Epithelial cell of prostate (primary cell): Measurements from ENCODE around the gene PKDREJ.
"Not testable (repeated sequence)": the region's sequence is repeated elsewhere in the genome, so short reads cannot be mapped to it uniquely, and the experiment has no call there.

Experiments used
- DNase-seq: peaks from one replicate; pipeline ENCODE4 v3.0.0-alpha.2; 2011; ENCODE audit warnings: low read depth, low spot score
- H3K27ac ChIP-seq: fragments of 450-650 bp; 2 replicates; pipeline ENCODE4 v1.5.1; 2017; ENCODE audit warnings: mild to moderate bottlenecking

The PKDREJ gene, protein sequence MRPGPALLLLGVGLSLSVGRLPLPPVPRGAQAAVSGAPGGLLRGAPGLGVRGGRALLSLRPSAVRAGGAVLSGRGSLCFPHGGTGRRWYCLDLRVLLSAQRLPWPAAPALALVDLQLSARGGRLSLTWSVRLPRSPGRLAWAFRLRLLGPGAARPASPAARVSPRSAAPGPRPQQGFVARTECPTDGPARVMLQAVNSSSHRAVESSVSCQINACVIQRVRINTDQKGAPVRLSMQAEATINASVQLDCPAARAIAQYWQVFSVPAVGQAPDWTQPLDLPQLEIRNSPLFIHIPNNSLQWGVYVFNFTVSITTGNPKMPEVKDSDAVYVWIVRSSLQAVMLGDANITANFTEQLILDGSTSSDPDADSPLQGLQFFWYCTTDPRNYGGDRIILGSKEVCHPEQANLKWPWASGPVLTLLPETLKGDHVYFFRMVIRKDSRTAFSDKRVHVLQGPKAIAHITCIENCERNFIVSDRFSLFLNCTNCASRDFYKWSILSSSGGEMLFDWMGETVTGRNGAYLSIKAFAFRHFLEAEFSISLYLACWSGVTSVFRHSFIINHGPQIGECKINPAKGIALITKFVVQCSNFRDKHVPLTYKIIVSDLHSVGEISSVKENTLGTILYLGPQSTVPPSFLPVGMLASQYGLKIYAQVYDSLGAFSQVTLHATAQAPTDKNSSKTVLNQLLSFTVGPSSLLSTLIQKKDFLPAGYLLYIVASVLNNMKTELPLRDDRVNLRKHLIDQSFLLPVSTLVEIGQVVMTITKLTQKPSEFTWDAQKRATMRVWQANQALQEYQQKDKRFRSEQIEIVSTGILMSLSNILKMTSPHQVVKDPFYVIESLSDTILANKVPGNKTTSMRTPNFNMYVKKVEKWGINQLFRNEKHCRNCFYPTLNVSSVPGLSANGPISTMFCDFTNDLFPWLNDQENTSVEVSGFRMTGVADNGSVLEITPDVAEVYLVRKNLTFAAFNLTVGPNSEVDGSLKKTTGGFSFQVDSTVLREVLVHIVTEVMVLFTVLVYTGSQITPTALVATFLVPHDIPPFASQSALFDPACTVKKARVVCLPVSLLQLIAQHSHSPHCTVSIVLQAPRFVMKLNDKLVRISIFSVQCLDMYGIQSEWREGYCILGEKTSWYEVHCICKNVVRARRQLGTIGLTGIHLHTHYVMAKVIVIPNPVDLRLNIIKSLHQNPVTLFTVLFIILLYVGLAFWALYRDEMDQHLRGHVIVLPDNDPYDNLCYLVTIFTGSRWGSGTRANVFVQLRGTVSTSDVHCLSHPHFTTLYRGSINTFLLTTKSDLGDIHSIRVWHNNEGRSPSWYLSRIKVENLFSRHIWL (N-terminal part only)

DNA sequence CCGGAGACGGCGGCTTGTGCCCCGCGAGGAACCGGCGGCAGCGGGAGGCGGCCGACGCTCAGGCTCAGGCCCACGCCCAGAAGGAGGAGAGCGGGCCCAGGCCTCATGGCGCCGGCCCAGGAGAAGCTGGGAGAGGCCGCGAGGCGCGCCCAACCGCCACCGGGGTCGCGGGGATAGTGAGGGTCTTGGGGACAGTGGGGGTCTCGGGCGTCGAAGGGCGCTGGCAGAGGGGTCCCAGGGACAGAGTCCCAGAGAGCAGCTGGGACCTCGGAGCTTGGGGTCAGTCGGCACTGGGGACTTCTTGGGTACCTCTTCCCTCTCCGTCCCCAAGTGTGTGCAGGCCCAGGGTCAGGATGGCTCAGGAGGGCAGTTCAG is at the start of gene PKDREJ:
TSS of gene PKDREJ (minus strand) at position 128 of the 375 bp plus-strand sequence. CDS start at position 107, 21 bp downstream.
- DNase-seq, result no peak

DNA sequence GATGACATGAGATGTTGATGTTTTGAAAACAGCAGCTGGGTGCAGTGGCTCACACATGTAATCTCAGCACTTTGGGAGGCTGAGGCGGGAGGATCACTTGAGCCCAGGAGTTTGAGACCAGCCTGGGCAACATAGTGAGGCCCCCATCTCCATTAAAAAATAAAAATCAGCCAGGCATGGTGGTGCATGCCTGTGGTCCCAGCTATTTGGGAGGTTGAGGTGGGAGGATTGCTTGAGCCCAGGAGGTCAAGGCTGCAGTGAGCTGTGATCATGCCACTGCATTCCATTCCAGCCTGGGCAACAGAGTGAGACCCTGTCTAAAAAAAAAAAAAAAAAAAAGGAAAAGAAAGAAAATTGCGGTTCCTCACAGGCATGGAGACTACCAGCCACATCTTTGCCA is 49.7 kb upstream of the PKDREJ start:
- DNase-seq, H3K27ac ChIP-seq: not testable (repeated sequence)

More for the DNA sequence above, at the start of gene PKDREJ:
- H3K27ac ChIP-seq, result no peak within 1 kb of the TSS

DNA sequence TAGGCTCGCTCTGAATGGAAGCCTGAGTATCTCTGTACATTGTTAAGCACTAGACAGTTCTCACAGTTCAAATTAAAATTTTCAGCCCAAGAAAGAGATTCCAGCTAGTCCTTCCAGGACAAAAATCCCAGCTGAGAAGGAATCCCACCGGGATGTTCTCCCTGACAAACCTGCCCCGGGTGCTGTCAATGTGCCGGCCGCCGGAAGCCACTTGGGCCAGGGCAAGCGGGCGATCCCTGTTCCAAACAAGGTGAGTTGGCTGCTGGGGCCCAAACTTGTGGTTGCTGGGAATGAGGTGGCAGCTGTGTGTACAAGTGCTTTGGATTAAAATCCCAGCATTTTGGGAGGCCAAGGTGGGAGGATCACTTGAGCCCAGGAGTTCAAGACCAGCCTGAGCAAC is 48.9 kb upstream of the PKDREJ start:
- H3K27ac ChIP-seq, result no peak overlapping the region
- no peak for DNase-seq

DNA sequence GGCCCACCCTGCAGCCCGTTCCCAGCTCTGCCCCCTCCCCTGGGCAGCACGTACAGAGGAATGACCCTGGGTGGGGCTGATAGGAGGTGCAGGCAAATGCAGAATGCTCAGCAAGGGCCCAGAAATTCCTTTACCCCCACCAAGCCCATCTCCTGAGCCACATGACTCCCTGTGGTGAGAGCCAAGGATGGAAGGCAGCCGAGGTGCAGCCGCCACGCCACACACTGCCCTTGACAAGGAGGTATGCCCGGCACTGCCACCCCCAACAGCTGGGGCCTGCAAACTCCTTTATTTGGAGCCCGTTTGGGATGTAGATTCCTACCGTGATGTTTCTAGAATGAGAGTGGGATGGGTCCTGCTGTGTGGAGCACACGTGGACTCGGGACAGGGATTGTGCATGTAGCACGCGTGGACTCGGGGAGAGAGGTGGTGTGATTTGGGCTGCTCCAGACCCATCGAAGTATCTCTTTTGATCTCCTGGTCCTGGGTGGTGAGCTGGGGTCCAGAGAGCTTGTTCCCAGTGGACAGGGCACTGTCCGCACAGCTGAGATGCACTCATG is 46.5 kb upstream of the PKDREJ start:
- no peak for DNase-seq
- H3K27ac ChIP-seq, result no peak overlapping the region

DNA sequence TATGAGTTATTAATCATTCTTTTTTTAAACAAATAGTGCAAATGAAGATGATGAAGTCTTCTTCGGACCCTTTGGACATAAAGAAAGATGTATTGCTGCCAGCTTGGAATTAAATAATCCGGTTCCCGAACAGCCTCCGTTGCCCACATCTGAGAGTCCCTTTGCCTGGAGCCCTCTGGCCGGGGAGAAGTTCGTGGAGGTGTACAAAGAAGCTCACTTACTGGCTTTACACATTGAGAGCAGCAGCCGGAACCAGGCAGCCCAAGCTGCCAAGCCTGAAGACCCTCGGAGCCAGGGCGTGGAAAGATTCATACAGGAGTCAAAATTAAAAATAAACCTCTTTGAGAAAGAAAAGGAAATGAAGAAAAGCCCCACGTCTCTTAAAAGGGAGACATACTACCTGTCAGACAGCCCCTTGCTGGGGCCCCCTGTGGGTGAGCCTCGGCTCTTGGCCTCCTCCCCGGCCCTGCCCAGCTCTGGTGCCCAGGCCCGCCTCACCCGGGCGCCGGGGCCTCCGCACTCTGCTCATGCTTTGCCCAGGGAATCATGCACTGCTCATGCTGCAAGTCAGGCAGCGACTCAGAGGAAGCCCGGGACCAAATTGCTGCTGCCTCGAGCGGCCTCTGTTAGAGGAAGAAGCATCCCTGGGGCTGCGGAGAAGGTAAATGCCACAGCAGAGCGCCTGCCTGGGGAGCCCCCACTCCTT is 45.3 kb upstream of the PKDREJ start:
- H3K27ac ChIP-seq, result peak overlapping the region; percentile 9
- no peak for DNase-seq

DNA sequence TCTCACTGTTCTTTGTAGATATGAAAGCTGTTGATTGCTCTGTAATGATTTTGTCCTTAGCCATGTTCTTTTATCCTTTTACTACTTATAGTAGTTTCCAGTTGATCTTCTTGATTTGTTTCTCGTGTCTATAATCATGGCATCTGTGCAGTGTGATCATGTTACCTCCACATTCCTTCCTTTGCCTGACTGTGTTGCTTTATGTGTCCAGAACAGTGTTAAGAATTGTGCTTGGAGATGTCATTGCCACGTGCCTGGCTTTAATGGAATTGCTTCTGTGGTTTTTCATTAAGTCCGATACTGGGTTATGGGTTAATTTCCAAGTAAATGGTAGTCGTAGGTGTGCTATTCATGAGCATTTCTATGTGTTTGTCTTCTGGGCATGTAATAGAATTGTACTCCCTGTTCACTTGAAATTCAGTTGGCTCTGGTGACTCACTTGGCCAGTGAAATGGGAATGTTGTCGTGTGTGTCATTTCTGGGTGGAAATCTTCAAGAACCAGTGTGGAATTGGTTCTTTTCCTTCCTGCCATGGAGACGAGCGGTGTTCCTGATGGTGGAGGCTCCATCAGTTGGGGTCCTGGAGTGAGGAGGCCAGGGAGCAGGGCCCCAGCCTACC is 40.3 kb upstream of the PKDREJ start:
- H3K27ac ChIP-seq, result no peak overlapping the region
- DNase-seq, result no peak

DNA sequence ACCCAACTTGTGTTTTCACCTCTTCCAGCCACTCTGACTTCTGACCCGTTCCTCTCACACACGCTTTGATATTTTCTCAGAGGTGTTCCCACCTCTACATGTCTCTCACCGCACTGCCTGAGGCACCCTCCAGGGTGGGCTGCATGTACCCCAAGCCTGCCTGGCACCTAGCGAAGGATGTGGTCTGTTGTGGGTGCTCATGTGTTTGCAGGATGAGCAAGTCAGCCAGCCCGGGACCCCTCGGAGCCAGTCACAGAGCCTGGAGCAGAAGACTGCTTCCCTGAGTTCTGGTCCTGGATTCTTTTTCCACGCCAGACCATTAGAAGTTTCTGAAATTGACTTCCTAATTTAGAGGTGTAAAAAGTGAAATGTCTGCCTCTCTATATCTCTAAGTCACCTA is 37.3 kb upstream of the PKDREJ start:
- no peak for DNase-seq
- no peak overlapping the region for H3K27ac ChIP-seq

DNA sequence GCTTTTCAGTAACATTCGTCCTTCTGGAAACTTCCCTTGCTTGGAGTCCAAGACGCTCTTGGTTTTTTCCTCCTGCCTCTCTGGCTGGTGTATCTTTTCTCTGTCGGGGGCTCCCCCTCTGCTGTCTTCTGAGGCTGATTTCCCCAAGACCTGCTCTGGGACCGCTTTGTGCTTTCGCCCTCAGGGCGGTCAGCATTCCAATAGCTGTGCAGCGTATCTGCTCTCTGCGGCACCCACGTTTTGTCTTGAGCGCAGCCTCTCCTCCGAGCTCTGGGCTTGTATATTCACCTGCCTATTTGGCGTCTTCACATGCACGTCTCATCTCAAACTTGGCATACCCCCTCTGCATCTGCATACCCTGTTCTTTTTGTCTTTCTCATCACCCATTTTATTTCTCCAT is 36.0 kb upstream of the PKDREJ start:
- H3K27ac ChIP-seq, result no peak overlapping the region

DNA sequence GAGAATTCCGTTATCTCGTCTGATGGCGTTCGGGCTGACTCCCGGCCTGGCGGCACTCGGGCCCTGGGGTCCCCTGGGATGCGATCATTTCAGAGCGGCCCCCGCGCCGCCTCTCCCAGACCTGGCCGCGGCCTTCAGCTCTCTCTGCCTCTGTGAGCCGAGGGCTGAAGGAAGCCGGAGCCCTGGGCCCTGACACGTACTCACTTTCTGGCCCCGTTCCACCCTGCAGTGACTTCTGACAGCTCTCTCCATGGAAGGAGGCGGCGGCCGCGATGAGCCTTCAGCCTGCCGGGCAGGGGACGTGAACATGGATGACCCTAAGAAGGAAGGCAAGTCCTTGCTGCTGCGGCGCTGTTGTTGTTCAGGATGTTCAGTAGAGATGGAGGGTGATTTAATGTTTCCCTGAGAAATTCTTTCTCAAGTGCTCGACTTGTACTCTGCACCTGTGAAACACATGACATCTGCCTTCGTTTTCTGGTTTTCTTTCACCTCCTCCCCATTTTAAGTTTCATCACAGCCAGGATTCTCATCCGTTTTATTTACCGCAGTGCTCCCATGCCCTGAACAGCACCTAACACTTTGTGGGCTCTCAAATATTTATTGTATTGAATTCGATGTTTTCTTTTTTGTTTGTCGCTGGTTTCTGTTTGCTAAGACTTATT is 34.1 kb upstream of the PKDREJ start:
- no peak overlapping the region for H3K27ac ChIP-seq
- DNase-seq, result no peak

More for the DNA sequence above, 36.0 kb upstream of the PKDREJ start:
- no peak for DNase-seq

DNA sequence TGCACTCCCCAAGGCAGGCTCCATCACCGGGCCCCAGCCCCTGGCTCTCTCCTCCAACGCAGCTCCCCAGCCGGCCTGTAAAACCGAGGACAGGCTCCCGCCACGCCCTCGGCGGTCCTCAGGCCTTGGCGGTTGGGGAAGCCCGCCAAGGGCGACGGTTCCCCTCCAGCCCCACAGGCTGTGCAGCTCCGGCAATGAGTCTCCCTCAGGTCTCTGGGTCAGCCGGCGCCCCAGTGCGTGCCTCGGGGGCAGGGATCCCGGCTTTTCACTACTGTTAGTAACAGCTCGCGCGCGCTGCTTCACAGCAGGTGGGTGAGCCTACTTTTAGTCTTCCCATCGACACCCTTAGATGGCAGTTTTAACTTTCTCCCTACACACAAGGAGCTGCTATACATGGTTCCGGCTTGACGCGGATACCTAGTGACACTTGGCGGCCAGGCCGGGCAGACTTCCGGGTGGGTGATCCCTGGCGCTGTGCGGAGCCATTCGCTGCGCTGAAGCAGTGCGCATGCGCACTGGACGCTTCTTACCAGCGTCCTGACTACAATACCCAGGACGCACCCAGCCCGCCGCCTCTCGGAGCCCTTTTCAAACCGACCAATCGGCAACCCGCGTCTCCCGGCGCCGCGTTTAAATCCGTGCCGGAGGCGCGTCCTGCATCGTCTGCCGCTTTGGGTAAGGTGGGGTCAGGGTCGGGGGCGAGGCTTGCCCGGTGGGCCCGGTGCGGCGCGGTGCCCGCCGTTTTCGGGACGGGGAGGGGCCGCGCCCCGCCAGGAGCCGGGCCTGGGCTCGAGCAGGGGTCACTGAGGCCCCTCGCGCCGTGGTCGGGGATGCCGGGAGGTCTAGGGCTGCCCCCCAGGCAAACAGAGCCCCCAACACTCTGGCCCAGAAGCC is 33.4 kb upstream of the PKDREJ start, which contains the start of gene GTSE1:
TSS of gene GTSE1 (plus strand) at position 614 of the 894 bp plus-strand sequence. CDS start 531 bp downstream, outside the sequence.
- H3K27ac ChIP-seq, result peak within 1 kb of the TSS; percentile 59
- DNase-seq, result peak; percentile 74

DNA sequence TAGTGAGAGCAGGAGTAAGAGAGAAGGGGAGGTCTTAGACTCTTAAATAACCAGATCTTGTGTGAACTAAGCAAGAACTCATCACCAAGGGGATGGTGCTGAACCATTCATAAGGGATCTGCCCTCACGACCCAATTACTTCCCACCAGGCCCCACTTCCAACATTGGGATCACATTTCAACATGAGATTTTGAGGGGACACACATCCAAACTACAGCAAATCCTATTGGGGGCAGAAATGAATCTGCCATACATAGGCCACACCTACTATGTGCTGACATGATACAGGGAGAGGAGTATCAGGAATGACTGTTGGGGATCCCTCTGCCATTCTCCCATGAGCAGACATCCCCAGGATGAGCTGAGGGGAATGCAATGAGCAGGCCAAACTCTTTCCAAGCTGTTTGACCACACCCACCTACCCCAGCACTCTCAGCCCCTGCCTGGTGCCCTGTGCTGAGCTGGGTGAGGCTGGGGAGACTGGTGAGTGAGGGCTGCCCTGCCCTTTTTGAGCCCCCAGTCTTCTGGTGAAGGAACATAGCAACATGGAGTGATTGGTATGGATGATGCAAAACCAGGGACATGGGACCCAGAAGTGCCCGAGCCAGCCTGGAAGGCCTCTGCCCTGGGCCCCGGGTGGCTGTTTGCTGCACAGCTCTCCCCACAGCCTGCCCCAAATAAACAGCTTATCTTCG is 32.3 kb upstream of the PKDREJ start:
- no peak for DNase-seq
- H3K27ac ChIP-seq, result no peak overlapping the region

DNA sequence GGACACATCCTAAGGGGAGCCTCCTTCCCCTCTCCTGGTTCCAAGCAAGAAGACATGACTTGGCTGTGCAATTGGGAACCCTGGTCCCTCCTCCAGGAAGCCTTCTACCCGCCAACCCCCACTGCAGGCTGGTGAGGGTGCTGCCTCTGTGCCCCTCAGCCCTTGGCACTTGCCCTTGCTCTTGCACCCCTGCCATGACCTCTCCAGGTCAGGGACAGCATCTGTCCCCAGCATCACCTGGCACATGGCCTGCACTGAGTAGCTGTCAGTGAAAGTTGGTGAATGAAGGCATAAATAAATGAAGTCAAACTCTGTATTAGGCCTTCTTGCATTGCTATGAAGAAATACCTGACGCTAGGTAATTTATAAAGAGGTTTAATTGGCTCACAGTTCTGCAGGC is 31.6 kb upstream of the PKDREJ start:
- no peak overlapping the region for H3K27ac ChIP-seq
- no peak for DNase-seq

DNA sequence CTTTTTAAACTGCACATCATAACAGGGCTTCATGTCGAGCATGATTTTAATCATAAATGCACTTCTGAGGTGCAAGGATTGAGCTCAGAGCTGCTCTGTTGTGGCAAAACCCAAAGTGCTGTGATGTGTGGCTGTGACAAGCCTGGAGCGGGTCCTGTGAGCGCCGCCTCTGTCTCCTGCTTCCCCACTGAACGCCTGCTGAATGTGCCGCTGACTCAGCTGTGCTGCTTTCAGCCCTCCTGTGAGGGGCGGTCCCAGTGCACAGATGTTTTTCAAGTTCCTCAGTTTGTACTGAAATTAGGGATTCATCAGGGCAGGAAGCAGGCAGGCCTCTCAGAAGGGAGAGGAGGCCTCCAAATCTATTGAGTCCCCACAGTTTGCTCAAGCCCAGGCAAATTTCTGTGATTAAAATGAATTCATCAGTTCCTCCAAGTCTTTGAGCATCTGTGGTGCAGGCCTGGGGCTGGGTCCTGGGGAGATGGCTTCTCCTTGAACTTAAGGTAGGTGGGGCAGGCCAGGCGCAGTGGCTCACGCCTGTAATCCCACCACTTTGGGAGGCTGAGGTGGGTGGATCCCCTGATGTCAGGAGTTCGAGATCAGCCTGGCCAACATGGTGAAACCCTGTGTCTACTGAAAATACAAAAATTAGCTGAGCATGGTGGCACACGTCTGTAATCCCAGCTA is 30.6 kb upstream of the PKDREJ start:
- H3K27ac ChIP-seq, result no peak overlapping the region
- DNase-seq, result no peak

DNA sequence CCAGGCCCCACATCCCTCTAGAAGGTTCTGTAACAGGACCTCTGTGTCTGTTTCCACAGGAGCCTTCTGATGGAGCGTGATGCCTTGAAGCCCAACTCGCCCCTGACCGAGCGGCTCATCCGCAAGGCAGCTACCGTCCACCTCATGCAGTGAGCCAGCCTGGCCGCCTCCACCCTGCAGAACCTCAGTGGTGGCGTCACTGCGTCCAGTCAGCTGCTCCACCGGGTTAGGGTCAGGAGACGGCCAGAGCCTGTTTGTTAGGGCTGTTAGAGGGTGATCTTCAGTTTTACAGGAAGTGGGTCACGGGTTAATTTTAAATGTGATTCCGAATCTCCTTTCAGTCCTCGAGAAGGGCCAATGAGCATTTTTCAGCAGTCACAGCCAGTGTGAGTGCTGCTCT is 29.6 kb upstream of the PKDREJ start:
- no peak overlapping the region for H3K27ac ChIP-seq
- DNase-seq, result no peak

DNA sequence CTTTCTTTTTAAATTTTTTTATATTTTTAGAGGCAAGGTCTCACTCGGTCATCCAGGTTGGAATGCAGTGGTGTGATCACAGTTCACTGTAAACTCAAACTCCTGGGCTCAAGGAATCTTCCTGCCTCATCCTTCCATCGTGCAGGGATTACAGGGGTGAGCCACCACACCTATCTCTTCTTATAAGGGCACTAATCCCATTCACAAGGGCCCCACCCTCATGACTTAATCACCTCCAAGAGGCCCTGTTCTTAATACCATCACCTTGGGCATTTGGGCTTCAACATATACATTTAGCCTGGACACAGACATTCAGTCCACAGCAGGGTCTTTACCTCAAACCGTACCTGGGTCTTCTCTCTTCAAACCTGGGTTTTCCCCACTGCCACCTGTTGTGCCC is 29.0 kb upstream of the PKDREJ start:
- DNase-seq, result no peak
- H3K27ac ChIP-seq, result no peak overlapping the region
